CD4-positive, alpha-beta T cell treated with Interferon gamma for 1 hour (primary cell): Measurements from ENCODE around the gene TNS3.

Source experiments
- DNase-seq: peaks from one replicate; pipeline ENCODE4 v3.0.0-alpha.2; 2020

TNS3 gene

DNA sequence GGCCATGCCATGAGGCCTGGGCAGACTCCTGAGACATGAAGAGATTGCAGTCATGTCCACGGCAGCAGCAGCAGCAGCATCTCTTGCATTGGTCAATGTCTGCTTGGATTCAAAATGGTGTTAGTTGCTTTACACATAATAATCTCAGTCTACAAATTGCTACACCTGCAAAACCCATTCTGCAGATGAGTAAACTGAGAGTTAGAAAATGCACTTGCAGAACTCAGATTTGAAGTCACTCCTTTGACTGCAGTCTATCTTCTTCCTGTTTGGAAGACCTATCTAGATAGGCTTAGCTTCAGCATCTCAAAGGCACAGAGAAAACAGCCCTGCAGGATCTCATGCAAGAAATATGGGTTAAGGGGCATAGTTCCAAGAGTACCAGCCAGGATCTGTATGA, 350.3 kb downstream of the TNS3 start:
- DNase-seq = no peak

DNA sequence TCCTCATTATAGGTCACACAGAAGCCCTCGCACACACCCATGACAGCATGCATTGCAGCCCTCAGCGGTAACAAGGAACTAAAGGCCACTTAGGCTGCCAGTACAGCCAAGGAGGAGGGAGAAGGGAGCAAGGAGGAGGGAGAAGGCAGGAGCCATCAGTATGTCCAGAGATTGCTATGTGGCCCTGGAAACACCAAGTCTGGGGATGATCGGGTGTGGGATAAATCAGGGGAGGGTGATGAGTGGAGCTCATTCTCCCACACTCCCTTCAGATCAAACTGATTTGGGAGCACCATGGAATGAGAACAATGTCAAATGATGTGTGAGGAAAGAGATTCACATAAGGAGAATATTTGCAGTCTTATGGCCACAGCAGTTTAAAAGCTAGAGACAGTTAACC, 350.9 kb downstream of the TNS3 start:
- no peak for DNase-seq

DNA sequence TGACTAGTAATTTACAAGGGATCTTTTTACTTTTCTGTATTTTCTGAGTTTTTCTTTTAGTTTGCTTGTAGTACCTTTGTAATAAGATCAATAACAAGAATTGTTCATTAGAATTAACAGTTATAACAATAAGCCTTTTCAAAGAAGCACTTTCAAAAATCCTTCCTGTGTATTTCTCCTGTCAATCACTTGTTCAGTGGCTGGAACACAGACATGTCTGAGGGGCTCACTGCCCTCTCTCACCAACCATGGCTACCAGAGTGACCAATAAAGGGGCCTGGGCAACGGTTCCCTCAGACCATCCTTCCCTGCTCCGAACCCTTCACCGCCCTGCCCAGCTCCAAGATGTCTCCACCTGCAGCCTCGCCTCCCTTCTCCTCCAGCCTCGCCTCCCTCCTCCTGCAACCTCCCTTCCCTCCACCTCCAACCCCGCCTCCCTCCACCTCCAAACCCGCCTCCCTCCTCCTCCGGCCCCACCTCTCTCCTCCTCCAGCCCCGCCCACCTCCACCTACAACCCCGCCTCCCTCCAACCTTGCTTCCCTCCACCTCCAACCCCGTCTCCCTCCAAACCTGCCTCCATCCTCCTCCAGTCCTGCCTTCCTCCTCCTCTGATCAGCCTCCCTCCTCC, 353.4 kb downstream of the TNS3 start:
- DNase-seq = no peak

DNA sequence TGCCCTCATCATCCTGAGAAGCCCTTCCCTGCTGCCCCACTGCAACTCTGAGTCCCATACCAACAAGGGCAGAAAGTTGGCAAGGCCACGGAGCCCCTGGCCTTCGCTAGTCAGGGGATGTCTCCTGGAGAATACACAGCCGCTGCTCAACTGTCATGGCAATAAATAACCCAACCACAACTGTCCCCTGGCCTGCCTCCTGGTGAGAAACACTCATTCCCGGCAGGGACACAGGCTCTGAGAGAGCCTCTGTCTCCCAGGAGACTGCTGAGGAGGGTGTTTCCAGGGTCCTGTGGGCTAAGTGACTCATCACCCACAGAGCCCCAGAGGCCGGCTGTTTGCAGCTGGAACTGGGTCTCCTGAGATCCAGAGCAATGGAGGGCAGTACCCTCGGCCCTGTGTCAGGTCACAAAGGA, 354.1 kb downstream of the TNS3 start:
- no peak for DNase-seq

DNA sequence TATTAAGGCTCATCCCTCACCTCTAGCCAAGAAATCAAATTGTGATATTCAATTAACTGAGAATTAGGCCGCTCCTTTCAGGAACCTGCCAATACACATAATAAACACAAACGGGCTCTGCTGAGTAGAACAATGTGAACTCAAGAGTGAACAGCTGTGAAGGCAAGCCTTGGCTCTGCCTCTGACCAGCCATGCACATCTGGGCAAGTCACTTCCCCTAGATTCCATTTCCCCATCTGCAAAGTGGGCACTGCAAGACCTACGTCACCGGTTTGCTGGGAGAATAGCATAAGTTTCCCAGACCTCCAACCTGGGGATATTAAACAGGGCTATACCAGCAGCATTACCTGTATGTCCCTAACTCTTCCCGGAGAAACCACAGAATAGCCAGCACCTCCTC, 355.2 kb downstream of the TNS3 start:
- DNase-seq = no peak

DNA sequence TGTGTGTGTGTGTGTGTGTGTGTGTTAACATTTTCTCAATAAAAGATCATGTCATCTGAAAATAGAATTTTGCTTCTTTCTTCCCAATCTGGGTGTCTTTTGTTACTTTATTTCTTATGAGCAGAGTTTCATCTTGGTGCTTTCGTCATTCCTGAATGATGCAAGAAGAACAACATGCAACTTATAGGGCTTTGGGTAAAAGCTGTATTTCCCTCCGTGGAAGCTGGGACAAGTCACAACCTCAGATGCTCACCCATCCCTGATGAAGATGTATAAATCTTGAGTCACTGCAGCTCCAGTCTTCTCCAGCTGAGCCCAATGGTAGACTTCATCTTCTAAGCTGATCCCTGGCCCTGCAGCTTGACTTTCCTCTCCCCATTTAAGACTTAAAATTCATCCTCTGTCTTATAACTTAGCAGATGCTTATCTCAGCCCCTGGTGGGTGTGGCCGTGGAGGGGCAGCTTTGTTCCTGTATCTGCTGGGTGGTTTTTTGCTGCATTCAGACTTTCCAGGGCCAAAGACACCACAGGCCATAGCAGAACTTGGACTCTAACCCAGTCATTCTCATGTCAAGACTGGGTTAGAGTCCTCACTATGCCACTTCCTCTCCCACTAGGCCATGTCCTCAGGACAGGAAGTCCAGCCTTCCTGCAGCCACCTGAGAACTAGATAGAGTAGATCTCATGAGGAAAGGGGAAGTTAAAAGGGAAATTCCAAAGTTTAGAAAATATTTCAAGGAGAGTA, 356.4 kb downstream of the TNS3 start:
- no peak for DNase-seq
